GM20000 (cell line): ENCODE data around the gene LTBP2.
"Not testable (repeated sequence)": the region's sequence is repeated elsewhere in the genome, so short reads cannot be mapped to it uniquely, and the experiment has no call there.

Experiments
- DNase-seq: peaks from one replicate; pipeline ENCODE4 v3.0.0; 2012; ENCODE audit warnings: low spot score
- CTCF ChIP-seq: IDR thresholded peaks from 2 replicates; pipeline ENCODE4 v1.5.1; 2012; ENCODE audit warnings: mild to moderate bottlenecking, control low read depth; ENCODE audit errors: extremely low read depth, missing control alignments

Gene LTBP2

GRCh38 chr14:74539503-74539902 lies 72.5 kb downstream of the LTBP2 start:
- TF ChIP-seq CTCF = no peak
- no peak for DNase-seq

- DNase-seq = no peak
- no peak for TF ChIP-seq CTCF
These were observed 73.3 kb downstream of the LTBP2 start for GRCh38 chr14:74538411-74539391.

DNA sequence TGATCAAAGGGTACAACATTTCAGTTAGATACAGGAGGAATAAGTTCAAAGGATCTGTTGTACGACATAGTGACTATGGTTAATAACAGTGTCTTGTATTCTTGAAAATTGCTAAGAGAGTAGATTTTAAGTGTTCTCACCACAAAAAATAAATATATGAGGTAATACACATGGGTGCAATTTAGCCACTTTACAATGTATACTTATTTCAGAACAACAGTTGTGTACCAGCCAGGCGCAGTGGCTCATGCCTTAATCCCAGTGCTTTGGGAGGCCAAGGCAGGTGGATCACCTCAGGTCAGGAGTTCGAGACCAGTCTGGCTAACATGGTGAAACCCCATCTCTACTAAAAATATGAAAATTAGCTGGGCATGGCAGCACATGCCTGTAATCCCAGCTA lies 75.7 kb downstream of the LTBP2 start:
- DNase-seq = not testable (repeated sequence)

DNA sequence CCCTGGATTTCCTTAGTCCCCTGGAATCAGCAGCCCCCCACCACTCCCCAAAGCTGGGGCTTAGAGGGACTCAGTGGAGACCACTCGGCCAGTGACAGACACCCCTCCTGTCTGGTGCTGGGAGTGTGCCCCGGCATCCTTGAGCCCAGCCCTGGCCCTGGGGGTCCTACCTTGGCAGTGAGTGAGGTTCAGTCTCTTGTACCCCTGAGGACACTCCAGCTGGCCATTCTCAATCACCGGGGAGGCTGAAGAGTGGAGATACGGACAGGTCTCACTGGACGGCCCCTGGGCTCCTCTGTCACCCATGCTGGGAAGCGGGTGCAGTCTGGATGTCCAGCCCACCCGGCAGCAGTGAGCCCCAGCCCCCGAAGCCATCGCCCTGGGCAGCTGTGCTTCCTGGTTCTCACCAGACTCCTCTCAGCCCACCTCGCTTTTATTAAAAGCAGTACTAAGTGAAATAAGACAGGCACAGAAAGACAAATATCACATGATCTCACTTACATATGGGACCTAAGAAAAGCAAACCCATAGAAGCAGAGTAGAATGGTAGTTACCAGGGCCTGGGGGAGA lies 76.2 kb downstream of the LTBP2 start:
- DNase-seq = no peak
- no peak for TF ChIP-seq CTCF

GRCh38 chr14:74533576-74533975 lies 78.5 kb downstream of the LTBP2 start:
- no peak for TF ChIP-seq CTCF
- DNase-seq = no peak

GRCh38 chr14:74532246-74532645 lies 79.8 kb downstream of the LTBP2 start:
- no peak for TF ChIP-seq CTCF
- no peak for DNase-seq

DNA sequence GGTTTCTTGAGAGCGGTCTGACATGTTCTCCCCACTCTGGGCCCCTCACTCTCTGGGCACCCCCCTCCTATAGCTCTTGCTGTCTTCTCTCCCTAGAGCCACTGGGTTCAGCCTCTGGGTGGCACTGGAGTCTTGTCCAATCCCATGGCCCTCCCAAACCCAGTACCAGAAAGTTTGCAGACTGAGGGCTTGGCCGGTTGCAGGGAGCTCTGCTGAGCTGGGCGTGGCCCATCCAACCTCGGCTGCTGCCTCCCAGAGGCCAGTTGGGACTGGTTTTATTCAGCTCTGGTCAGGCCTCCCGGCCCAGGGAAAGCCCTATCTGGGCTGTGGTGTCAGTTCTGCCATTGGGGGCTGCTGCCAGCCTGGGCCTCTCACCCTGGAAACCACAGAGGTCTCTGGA lies 80.6 kb downstream of the LTBP2 start:
- no peak for TF ChIP-seq CTCF
- no peak for DNase-seq
